Activated CD4-positive, CD25-positive, alpha-beta regulatory T cell treated with anti-CD3 and anti-CD28 coated beads, Interleukin-2, amount 50 U/mL, for 24 hours (primary cell): ENCODE data around the gene SCYL1.

Source experiments
- ATAC-seq, 2 donors: fragments of 150-1000 bp; cut with Tn5 transposase; one replicate each; pipeline ENCODE4 v1.10.0; 2021; ENCODE audit warnings: mild to moderate bottlenecking in 1 of 2, moderate library complexity in 1 of 2

Gene SCYL1

DNA sequence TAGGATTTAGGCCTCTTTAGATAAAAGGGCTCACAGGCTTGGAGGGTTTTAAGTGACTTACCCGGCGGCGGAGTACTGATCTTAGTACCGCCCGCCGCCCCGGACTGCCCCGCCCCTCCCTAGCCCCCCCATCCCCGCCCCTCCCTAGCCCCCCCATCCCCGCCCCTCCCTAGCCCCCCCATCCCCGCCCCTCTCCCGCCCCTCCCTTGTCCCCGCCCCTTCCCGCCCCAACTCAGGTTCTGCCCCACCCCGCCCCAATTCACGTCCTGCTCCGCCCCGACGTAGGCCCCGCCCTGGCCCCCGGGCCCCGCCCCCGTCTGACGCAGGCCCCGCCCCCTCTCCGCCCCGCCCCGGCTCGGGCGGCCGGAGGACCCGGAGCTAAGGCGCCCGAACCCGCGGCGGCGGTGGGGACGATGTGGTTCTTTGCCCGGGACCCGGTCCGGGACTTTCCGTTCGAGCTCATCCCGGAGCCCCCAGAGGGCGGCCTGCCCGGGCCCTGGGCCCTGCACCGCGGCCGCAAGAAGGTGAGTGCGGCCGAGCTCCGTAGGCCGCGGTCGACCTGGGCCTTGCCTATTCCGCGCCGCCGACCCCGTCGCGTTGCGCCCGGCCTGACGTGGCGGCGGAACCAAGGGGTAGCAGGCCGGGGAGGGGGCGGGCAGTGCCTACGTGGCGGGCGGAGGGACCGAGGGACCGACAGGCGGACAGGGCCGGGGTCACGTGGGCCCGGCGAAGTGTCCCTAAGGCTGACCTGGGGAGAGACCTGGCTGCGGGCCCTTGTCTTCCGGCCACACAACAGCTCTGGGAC is at the start of gene SCYL1:
SCYL1 (plus strand) TSS at position 343 of the 805 bp plus-strand sequence; CDS start at position 414, 71 bp downstream.
- peak; percentile 71 to 80 for ATAC-seq

GRCh38 chr11:65476632-65477148 is 48.2 kb upstream of the SCYL1 start:
- no peak for ATAC-seq

- peak; percentile 89 to 90 for ATAC-seq
Observed at GRCh38 chr11:65477149-65477965, 47.5 kb upstream of the SCYL1 start.

DNA sequence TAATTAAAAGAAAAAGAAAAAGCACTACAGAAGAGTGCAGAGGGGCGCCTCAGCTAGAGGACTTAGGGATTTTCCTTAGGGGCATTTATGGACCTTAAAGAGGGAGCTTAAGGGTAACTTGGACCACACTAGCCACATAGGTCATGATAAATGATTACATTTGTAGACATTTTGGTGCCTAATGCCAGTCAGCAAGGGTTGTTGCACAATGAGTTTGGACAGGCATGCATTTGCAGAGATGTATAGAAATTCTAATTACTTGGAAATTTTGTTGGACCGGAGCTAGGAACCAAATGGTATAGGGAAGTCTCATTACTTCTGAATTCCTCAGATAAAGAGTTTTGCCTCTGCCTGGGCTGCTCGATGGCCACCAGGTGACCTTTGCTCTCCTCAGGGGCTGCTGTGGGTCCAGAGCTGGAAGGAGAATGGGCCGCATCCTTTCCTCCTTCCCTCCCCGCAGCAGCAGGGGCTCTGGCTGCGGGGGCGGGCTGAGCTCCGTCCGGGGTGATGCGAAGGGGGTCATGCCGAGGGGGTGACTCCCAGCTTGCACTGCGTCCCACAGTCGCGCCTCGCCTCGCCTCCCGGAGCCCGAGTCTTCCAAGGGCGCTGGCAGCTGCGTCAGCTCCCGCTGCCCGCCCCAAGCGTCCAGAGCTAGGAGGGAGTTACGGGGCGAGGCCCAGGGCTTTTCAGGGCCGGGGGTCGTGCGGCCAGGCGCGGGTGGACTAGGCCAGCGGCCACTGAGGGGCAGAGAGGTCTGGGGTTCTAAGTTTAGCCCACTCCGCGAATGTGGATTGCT is 46.3 kb upstream of the SCYL1 start:
- no peak for ATAC-seq

DNA sequence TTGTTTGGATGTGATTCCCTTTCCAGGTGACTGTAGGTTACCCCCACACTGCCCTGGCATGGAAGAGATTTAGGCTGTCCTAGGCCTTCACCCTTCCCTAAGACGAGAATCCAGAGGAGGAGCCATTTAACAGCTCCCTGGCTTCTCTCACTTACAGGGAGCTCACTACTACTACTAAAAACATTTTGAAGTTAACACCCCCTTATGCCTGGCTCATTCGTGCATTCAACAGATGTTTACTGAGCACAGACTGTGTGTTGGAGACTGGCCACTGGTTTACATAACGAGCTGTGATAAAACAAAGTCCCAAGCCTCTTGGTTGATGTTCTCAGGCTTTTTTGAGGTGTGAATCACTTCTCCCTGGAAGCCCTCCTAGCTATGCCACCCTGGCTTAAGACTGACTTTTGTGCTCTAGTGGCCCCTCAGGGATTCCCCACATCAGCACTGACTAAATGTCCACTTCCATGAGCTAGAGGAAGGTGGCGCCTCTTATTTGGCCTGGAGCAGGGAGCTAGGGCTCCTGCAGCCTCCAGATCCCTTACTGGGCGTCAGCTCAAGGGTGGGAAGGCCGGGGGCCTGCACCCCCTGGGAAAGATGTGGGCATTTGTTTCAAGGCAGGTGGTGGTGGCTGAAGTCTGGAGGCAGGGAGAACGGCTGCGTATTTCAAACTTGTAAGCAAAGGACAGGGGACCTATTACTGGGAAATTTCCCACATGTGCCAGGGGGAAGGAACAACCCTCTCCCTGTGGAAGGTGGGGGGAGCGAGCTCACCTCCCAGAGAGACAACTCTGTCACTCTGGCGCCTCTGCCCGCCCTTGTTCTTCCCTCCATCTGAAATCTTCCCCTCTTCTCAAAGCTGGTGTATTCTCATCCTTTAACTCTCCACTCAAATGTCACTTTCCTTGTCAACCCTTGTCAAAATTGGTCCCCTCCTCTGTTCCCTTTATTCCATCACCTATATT is 45.4 kb upstream of the SCYL1 start:
- no peak for ATAC-seq

DNA sequence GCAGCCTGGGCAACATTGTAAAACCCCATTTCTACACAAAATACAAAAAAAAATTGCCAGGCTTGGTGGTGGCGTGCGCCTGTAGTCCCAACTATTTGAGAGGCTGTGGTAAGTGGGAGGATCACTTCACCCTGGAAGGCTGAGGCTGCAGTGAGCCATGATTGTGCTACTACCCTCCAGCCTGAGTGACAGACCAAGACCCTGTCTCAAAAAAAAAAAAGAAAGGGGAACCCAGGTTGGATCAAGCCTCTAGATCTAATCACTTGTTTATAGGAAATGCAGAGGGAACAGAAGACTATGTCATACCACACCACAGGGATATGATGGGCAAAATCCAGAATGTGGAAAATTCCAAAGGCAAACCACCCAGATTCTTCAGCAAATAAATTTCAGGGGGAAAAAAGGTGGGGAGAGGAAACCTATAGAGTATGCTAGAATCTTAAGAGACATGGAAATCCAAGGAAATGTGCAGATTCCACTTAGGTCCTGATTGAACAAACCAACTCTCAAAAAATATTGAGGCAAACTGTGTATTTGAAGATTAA is 42.5 kb upstream of the SCYL1 start:
- ATAC-seq = no peak

DNA sequence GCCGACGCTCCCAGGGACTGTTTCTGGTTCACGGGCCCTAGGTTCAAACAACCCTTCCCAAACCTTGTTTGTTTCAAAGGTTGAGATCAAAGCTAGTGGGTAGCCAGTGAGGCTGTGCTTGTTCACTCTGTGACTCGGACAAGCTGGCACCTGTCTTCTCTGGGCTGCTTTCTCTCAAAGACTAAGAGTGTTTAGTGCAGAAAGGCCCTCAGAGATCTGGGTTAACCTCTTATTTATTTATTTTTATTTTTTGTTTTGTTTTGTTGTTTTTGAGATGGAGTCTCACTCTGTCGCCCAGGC is 39.0 kb upstream of the SCYL1 start:
- no peak for ATAC-seq

- no peak for ATAC-seq
Observed at GRCh38 chr11:65486570-65487466, 38.1 kb upstream of the SCYL1 start.

- peak; percentile 43 to 46 for ATAC-seq
Observed at GRCh38 chr11:65487467-65488272, 37.2 kb upstream of the SCYL1 start.

- ATAC-seq = no peak
Observed at GRCh38 chr11:65488273-65489034, 36.4 kb upstream of the SCYL1 start.

- ATAC-seq = no peak
Observed at GRCh38 chr11:65489035-65489705, 35.7 kb upstream of the SCYL1 start.

- no peak for ATAC-seq
Observed at GRCh38 chr11:65489706-65490320, 35.1 kb upstream of the SCYL1 start.

- no peak for ATAC-seq
Observed at GRCh38 chr11:65491163-65491465, 33.8 kb upstream of the SCYL1 start.

DNA sequence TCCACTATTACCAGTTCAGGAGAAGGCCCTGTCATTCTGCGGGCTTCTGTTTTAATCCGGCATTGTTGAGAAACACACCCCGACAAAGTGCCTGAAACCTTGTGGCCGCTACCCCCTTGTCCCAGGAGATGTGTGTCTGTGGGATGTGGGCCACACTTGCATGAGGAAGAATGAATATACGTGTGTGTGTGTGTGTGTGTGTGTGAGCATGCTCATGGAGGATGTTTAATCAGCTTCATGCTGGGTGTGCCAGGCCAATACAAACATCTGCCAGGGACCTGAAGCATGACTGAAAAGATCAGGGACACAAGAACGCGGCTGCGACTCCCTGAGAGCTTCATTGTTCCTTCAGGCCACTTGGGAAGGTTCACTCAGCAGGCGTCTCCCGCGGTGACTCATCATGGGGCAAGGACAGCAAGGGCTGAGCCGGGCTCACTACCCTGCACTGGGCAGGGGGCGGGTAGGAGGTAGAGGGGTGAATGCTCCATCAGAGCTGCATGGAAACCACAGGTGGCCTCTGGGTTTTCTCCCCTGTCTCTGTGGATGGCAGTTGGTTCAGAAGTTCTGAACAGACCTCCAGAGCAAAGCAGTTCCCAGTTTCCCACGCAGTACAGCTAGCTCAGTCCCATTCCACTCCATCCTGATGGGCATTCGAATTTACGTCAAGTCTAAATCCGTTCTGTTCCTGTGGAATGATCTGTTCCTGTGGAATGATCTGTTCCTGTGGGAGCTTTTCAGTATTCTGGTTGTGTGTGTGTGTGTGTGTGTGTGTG is 33.1 kb upstream of the SCYL1 start:
- no peak for ATAC-seq

DNA sequence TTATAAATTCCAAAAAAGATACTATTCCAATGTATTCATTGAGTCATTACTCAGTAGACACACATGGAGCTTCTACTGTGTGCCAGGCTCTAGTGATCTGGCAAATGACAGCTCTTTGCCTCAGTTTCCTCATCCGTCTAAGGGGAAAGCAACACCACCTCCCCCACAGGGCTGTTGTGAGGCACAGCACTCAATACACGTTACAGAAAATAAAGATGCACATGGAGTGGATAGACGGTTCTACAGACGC is 32.6 kb upstream of the SCYL1 start:
- no peak for ATAC-seq

DNA sequence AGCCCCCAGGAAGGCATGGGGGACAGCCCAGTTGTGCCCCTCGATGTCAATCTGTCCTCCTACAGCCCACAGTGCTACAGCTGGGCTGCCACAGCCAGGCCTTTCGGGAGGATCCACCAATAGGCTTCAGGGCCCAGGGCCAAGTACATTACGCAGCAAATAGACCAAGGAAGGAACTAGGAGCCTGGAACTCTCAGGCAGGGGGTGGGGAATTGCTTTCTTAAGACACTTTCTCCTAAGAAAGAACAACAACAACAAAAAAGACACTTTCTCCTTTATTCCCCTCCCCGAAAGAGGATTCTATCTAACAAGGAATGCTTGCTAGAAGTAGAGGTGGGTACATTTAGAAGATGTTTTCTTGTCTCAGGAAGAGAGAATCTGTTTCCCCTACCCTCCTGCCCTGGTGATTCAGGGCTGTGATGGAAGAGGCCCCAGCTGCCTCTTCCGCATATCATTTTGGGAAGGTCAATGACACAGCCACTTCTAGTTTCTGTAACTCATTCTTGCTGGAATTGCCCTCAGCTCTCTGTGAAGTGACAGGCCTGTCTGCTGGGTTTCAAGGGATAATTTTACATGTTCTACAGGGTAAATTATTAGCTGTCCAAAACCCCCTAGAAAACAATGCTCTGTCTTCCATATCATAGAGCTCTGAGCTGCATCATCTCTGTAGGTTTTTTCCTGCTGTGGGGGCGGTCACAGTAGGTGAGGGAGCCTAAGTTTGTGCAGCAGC is 32.1 kb upstream of the SCYL1 start:
- ATAC-seq = peak; percentile 5 to 24
